GM18505 (cell line): ENCODE measurements around the gene BIVM.
"Not testable (repeated sequence)": the region's sequence is repeated elsewhere in the genome, so short reads cannot be mapped to it uniquely, and the experiment has no call there.

Source experiments
- ATAC-seq: cut with Tn5 transposase; IDR thresholded peaks from one replicate; pipeline ENCODE4 v1.9.1; 2021; ENCODE audit not compliant: unreplicated experiment
- POLR2A ChIP-seq: IDR thresholded peaks from 4 replicates; pipeline ENCODE4 v1.6.1; 2011; ENCODE audit warnings: borderline replicate concordance; ENCODE audit not compliant: insufficient read depth, insufficient read length; ENCODE audit errors: extremely low read depth

Gene BIVM

GRCh38 chr13:102774591-102775520 is 24.1 kb upstream of the BIVM start:
- ATAC-seq, result no peak
- TF ChIP-seq POLR2A, result no peak

DNA sequence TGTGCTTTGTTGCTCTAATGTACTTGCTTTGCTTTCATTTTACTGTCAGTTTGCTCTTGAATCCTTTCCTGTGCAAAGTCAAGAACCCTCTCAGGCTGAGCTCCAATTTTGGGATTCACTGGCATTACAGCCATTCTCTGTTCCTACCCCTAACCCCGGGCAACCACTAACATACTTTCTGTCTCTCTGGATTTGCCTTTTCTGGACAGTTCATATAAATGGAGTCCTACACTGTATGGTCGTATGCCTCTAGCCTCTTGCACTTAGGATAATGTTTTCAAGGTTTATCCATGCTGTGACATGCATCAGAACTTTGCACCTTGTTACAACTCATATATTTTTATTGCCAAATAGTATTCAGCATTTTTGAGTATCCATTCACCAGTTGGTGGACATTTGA is 22.6 kb upstream of the BIVM start:
- ATAC-seq, result no peak
- TF ChIP-seq POLR2A, result no peak

DNA sequence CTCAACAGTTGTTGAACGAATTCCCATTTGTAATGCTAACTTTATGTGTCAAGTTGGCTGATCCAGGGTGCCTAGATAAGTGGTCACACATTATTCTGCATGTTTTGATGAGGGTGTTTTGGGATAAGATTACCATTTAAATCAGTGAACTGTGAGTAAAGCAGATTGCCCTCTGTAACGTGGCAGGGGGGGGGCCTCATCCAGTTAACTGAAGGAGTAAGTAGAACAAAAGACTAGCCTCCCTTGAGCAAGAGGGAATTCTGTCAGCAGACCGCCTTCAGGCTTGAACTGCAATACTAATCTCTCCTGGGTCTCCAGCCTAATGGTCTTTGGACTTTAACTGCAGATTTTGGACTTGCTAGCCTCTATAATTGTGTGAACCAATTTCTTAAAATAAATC is 21.2 kb upstream of the BIVM start:
- no peak for TF ChIP-seq POLR2A
- no peak for ATAC-seq

- no peak for TF ChIP-seq POLR2A
- no peak for ATAC-seq
These were observed 19.3 kb upstream of the BIVM start for GRCh38 chr13:102779436-102780159.

GRCh38 chr13:102780656-102781055 is 18.3 kb upstream of the BIVM start:
- not testable (repeated sequence) for ATAC-seq

GRCh38 chr13:102781591-102781990 is 17.3 kb upstream of the BIVM start:
- TF ChIP-seq POLR2A, result no peak
- no peak for ATAC-seq

DNA sequence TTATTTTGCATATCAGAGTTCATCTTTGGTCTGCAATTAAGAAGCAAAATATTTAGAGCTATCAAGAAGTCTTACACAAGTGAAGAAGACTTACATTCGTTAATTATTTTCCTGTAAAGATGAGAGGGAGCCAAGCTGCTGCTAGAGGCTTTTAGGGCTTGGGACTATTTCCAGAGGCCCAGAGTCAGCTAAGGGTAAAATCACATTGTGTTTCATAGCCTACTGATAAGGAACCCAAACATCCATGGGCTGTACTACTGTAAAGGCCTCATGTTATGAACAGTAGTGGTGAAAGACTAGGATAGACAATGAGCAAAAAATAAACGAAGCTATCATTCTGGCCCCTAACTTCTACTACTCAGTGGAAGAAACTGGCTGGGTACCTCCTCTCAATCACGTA is 14.4 kb upstream of the BIVM start:
- no peak for ATAC-seq
- no peak for TF ChIP-seq POLR2A

DNA sequence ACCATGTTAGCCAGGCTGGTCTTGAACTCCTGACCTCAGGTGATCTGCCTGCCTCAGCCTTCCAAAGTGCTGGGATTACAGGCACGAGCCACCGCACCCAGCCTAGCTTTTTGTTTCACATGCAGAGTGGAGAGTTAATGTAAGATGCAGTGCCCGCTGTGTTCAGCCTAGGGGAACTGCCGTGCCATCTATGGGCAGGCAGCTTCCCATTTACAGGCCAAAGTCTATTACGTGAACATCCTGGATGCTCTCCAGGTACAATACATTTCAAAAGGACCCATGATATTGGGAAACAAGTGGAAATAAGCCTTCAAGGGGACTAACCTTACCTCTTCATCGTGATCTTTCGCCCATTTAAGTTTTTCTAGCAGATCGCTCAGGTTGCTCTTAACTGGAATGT is 10.2 kb upstream of the BIVM start:
- no peak for TF ChIP-seq POLR2A
- ATAC-seq, result no peak

GRCh38 chr13:102792396-102792795 is 6.5 kb upstream of the BIVM start:
- ATAC-seq, result no peak
- TF ChIP-seq POLR2A, result no peak

- no peak for TF ChIP-seq POLR2A
- no peak for ATAC-seq
These were observed 5.1 kb upstream of the BIVM start for GRCh38 chr13:102793611-102794355.

- peak; percentile 6 for ATAC-seq
- TF ChIP-seq POLR2A, result no peak
These were observed 666 bp downstream of the BIVM start for GRCh38 chr13:102799426-102800144.

GRCh38 chr13:102800145-102801041 is 1.5 kb downstream of the BIVM start:
- peak; percentile 66 for TF ChIP-seq POLR2A
- ATAC-seq, result peak; percentile 76

GRCh38 chr13:102805680-102806079 is 6.8 kb downstream of the BIVM start:
- ATAC-seq, result no peak
- no peak for TF ChIP-seq POLR2A

DNA sequence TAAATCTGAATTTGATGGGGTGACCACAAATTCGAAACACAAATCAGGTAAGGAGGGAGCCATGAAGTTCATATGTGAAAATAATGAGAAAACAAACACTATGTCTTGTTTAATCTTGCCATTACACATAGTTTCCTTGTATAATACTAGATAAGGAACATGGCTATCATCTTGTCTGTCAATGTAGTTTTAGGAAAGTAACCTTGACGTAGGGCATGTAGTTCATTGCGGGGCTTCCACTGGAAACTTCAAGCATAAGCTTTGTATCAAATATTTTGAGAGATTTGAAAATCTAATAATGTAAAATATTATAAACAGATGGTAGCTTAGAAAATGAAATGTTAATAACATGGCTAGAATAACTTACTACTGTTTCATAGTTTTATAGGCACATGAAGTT is 8.8 kb downstream of the BIVM start:
- no peak for TF ChIP-seq POLR2A
- no peak for ATAC-seq
